GM18498 (cell line): Measurements from ENCODE around the gene GPATCH8.

Source experiments
- ATAC-seq: cut with Tn5 transposase; IDR thresholded peaks from one replicate; pipeline ENCODE4 v1.9.1; 2021; ENCODE audit warnings: mild to moderate bottlenecking, moderate library complexity; ENCODE audit not compliant: unreplicated experiment

Gene GPATCH8

GRCh38 chr17:44464037-44464436, 39.2 kb downstream of the GPATCH8 start:
- ATAC-seq, result no peak

DNA sequence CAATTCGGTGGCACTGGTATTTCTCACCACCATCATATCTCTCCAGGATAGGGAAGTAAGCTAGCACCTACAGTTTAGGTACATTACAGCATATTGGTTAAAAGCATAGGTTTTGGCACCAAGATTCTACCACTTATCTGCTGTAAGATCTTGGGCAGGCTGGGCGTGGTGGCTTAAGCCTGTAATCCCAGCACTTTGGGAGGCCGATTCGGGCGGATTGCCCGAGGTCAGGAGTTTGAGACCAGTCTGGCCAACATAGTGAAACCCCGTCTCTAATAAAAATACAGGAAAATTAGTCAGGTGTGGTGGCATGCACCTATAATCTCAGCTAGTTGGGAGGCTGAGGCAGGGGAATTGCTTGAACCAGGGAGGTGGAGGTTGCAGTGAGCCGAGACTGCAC, 51.4 kb downstream of the GPATCH8 start:
- ATAC-seq, result no peak

DNA sequence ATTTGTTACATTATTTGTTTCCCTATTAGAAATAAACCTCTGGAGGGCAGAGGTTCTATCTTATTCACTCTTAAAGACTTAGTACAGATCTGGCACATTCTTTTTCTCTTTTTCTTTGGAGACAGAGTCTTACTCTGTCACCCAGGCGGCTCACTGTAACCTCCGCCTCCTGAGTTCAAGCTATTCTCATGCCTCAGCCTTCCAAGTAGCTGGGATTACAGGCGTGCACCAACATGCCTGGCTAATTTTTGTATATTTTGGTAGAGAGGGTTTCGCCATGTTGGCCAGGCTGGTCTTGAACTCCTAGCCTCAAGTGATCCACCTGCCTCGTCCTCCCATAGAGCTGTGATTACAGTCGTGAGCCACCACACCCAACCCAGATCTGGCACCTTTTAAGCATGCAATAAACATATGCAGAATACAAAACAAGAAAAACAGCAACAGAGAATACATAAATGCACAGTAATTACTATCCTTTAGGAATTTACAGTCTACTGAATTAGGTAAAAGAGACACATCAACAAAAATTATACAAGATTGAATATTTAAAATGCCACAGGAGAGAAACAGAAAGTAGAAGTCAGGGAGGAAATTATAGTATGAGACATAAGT, 52.1 kb downstream of the GPATCH8 start:
- no peak for ATAC-seq

- no peak for ATAC-seq
Observed at GRCh38 chr17:44448412-44448811, 54.8 kb downstream of the GPATCH8 start.

- no peak for ATAC-seq
Observed at GRCh38 chr17:44444735-44445105, 58.5 kb downstream of the GPATCH8 start.

- ATAC-seq, result no peak
Observed at GRCh38 chr17:44442806-44443205, 60.4 kb downstream of the GPATCH8 start.

DNA sequence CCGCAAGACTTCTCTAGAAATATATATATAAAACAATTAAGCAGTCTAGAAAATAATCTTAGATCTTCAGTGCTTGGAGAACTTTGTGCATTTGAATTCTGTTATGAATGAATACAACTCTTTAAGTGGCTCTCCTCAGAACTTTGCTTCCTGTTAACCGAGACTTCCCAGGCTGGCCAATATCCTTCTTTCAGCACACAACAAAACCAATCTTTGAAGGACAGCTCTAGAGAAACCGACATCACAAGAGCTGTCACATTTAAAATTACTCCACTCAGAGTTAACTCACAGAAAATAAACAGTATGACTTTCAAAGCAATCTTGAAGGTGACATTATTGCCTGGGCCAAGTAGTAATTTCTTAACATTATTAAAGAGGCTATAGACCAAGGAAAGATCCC, 64.0 kb downstream of the GPATCH8 start:
- no peak for ATAC-seq

DNA sequence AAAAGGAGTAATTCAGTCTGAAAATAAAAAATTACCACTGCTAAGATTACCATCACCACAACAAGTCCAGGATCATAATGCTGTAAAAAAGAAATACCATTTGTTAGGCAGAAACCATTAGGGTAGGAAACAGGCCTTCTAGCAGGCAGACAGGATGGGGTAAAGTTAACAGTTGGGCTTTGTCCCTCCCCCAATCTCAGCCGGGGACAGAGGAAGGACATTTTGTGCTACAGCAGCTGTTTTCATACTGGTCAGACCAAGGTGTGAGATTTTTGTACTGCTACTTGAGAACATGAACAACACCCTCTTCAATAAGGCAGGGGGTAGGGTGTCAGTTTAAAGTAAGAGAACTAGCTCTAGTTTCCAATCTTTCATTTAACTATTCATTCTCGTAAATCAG, 64.6 kb downstream of the GPATCH8 start:
- ATAC-seq, result peak; percentile 65

DNA sequence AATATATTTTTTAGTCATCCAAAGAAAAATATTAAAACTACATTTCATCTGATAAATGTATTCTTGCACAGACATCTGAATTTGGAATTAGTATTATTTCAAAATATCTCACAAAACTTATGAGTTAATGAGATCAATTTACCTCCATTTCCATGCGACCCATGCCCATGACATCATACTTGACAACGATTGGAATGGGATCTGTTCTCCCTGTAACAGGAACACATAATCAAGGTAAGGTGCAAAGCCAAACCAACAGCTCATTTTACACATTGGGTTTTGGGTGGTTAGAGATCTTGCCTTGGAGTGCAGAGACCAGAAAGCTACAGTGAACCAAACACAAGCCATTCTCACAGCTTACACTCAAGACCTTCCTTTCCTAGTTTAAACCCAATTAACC, 66.9 kb downstream of the GPATCH8 start:
- ATAC-seq, result no peak

DNA sequence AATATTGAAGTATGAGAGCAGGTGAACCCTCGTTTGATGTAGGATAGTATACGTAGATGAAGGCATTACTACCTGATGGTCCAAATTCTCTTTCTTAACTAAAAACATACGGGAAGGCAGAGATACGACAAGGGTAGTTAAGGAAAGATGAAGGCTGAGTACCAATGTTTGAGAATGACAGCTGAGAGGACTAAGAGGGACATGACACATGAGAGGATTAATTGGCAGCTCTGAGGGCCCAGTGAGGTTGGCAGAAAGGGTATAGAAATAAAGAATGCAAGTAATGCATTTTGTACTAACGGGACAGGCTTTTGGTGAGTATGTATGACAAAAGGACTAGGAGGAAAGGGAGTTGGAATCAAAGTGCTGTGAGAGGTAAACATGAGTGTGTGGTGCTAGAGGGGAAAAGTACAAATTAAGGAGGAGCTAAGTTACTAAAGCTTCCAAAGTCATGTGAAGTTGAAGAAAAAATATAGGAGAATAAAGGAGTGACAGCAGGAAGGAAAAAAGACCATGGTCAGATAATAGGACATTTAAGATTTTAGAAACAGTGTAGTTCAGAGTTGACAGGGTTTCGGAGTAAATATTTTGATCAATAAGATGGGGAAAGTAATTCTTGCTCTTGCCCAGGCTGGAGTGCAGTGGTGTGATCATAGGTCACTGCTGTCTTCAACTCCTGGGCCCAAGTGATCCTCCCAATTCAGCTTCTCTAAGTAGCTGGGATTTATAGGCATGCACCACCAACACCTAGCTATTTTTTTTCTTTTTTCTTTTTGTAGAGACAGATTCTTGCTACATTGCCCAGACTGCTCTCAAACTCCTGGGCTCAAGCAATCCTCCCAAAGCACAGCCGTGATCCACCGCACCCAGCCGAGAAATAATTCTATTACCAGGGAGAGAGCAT, 70.7 kb downstream of the GPATCH8 start:
- ATAC-seq, result no peak

GRCh38 chr17:44424828-44425461, 78.3 kb downstream of the GPATCH8 start:
- no peak for ATAC-seq

DNA sequence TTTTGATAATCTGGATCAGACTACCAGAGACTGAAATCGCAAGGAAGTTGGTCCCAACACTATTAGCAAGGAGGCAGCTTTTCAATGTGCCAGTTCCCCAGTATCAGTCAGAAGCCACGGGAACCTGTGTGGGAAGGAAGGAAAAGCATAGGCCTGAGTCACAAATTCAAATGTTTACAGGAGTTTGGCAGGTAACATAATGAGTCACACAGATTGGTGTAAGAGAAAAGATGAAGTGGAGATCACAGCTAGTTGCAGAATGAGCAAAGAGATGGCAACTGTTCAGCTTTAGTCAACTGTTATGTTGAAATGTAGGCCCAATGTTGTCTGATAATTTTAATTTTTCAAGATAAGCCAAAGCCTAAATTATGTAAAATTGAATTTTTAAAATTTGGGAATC, 85.7 kb downstream of the GPATCH8 start:
- no peak for ATAC-seq

GRCh38 chr17:44416558-44417289, 86.5 kb downstream of the GPATCH8 start:
- no peak for ATAC-seq

- no peak for ATAC-seq
Observed at GRCh38 chr17:44414394-44415155, 88.6 kb downstream of the GPATCH8 start.

DNA sequence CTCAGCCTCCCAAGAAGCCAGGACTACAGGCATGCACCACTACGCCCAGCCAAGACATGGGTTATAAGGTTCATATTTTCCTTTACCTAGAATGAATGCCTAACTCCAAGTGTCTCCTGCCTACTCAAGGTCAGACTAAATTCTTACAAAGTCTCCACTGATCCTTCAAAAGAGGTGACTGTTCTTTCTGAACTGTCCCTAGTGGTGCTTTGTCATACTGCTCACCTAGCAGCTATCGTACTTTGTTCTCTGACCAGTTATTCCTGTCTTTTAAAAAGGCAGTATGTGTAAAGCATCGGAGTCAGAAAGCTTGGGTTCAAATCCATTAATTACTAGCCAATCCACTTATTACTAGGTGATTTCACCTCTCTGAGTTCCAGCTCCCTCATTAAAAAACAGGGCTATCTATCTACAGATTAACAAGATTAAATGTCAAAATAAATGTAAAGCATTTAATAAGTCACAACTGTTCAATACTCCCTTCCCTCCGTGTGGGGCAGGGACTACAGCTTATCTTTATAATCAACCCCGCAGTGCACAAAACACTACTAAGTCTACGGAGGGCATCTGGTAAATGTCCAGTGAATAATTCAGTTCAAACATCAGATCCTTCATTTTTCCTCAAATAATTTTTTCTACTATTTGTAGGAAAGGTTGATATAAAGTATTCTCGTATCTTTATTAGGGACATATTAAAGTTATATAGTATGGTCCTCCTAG, 93.7 kb downstream of the GPATCH8 start:
- no peak for ATAC-seq

DNA sequence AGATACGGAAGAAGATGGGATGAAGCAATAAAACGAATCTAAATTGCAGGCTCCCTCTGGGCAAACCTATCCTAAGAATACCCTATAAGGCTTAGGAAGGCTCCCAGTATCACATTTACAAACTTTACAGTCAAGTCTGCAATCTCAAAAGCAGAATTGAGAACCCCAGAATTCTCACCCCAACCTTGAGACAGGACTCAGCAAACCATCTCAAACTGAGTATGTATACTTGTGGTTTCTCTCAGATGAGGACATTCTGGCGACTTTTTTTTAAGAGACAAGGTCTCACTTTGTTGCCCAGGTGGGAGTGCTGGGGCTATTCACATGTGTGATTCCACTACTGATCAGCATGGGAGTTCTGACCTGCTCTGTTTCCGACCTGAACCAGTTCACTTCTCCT, 94.4 kb downstream of the GPATCH8 start:
- no peak for ATAC-seq

DNA sequence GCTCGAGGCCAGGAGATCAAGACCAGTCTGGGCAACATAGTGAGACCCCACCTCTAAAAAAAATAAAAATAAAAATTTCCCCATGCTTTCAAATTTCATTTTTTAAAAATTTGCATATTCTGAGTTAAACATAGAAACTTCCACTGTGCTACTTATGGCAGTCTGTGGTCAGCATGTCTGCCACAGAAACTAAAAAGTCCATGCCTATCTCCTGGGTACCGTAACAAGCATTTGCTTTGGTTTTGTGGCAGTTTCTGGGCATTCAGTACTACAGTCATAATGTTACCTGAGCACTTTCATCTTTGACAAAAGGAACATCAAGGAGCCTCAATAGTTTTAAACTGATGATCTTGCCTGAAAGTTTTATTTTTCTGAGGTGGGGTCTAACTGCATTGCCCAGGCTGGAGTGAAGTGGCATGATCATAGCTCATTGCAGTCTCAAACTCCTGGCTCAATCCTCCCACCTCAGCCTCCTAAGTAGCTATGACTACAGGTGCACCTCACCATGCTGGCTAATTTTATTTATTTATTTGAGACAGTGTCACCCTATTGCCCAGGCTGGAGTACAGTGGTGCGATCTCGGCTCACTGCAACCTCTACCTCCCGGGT, 100.5 kb downstream of the GPATCH8 start:
- ATAC-seq, result peak; percentile 81

DNA sequence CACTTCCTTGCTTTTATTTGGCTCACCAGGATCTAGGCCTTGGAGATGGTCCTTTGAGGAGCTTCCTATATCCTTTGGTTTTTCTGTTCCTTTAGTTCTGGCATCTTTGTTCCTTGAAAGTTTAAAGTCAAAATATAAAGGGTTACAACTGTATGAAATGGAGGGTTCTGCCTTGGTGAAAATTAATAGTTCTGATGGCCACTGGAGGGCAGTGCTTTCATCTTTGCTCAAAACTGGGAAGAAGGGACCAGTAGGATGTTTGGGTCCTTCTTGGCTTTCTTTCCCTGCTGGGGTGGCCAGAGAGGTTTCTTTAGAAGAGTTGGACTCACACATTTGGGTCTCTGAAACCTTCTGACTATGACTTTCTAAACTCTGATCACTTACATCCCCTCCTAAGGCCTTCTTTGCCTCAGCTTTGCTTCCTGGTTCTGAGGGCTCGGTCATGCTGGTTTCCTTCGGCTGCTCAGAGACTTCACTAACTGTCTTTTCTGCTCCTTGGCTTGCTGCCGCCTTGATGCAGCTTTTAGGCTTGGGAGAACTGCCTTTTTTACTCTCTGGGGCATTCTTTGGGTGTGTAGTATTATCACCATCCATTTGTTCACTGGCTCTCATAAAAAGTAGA, 102.9 kb downstream of the GPATCH8 start:
- ATAC-seq, result no peak
